ENCODE measurements around the gene MACROD1.

The MACROD1 gene

GRCh38 chr11:64008914-64009633, 156.8 kb downstream of the MACROD1 start:
- no peak for DNase-seq

DNA sequence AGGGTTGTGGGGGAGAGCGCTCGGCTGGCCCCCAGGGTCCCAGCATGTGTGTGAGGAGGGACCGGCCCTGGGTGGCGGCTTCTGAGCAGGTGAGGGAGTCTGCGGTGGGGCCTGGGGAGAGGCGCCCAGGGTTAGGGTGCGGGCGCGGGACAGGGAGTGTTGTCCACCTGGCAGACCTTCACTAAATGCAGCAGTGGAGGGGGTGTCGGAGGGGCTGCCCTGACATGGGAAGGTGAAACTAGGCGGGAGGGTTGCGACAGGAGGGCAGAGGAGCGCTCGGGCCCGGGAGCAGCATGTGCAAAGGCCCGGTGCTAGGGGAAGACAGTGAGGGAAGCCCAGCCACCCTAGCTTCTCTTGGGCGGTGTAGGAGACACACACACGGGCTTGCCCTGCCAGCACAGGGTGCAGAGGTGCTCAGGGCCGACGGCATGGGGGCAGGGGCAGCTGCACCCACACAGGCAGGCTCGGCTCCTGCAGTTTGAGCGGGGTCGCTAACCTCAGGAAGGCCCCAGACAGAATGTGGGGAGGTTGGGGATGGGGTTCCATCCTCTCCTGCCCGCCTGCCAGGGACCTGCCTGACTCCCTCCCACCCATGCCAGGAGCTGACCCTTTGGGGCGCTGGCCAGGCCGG, 157.5 kb downstream of the MACROD1 start:
- no peak for DNase-seq

DNA sequence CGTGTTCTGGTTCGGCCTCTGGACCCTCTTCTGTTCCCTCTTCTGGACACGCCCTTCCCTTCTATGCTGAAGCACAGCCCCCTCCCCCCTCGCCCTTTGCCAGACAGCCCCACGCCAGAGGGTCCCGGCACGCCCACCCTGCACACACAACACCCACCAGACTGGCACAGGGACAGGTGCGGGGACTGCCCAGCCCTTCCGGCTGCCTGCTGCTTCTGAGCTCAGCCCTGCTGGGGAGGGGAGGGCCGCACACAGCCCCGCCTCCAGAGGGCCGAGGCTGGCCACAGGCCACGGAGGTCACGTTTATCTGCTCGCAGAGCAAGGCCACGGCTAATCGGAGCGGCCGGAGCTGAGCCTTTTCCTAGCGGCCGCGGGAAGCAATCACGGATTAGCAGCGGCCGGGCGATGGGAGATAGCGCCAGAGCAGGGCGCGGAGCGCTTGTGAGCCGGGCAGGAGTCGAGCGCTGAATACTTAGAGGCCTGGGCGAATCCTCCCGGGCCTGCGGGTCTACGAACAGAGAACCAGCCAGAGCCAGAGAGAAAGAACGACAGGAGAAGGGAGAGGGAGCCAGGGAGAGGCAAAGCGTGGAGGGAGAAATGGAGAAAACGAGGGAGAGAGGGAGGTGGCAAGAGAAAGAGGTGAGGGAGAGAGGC, 158.2 kb downstream of the MACROD1 start:
- peak; percentile 34 for DNase-seq

DNA sequence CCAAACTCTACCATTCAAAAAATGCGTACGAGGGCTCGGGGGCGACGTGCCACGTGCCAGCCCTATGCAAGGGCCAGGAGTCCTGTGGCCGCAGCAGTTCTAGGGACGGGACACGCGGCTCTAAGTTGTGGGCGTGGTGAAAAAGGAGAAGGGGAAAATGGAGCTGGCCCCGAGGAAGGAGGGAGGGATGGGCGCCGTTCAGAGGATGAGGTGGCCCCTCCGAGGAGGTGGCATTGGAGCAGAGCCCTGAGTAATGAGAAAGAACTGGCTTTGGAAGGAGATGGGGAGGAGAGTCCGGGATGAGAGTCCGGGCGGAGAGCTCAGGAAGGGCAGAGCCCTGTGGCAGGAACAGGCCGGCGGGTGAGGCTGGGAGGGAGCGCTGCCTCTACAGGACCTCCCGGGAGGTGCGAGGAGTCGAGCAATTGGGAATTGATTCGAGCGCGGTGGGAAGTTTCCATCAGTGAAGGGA, 158.7 kb downstream of the MACROD1 start:
- DNase-seq: peak; percentile 21

DNA sequence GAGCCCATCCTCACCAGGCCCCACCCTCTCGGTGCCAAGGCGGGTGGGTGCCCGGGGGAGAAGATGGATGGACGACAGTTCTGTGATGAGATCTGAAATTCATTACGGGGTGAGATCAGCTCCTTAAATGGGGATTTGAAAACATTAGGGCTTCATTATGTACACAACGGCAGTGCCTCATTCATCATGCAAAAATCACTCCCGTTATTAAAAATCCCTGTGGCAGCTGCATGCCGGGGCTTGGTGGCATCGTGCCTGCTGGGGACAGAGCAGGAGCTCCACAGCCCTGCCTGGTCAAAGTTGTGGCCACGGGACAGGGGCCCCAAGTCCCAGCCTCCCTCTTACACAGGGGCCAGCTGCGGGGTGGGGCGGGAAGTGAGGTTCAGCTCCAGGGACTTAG, 159.5 kb downstream of the MACROD1 start:
- DNase-seq: no peak

DNA sequence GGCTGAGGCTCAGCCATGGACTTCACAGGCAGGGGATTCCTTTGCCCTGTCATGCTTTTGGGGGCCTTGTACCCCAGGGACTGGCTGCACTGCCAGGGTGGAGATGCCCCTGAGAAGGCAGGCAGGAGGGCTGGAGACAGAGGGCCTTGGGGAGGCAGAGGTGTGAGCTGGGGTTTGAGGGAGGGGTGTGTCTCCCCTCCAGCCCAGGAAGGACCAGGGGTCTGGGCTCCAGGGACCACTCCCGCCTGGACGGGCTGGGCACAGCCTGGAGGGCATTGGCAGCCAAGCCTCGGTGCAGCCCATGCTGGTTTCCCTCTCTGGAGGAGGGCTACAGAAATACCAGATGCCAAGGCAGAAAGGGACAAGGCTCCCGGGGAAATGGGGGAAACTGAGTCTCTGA, 160.2 kb downstream of the MACROD1 start:
- no peak for DNase-seq

DNA sequence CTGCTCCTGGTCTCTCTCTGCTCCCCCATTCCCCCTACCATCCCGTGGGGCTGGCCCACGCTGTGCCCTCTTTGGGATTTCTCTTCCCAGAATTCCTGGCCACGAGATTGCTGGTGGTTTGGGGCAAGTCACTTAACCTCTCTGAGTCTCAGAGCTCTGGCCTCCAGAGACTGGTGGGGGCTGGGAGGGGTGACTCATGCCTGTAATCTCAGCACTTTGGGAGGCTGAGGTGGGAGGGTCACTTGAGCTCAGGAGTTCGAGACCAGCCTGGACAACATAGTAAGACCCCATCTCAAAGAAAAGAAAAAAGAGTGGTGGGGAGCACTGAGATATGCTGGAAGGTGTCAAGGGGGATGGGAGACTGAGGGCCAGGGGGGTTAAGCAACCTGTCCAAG, 161.3 kb downstream of the MACROD1 start:
- DNase-seq: no peak

DNA sequence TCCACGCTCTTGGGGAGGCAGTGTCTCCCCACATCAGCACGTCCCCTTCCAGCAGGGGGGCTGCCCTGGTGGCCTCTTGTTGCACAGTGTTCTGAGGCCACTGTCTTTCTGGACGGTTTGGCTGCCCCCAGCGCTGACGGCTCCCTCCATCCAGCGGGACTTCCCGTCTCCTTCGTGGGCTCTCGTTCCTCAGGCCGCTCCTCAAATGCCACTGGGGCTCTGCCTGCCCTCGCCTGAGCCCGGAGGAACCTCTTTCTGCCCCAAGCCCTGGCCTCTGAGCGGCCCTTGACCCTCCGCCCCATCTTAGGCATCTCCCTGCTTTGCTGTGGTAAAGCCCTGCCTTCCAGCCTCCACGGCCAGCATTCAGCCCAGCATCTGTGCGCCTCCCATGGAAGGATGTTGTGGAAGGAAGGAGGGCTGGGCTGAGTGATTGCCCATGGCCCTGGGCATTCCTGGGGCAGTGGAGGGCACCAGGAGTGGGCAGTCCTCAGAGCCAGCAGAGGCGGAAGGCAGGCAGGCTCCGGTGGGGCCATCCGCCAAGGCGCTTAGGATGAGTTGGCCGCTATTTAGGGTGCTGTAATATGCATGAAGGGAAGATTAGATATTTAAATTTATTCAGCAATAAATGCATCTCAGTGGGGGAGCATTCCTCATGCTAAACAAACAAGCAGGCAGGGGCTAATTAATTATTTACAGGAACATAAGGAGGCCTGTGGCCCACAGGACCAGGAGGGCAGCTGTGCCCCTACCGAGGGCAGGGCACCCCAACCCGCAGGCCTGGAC, 161.9 kb downstream of the MACROD1 start:
- no peak for DNase-seq

DNA sequence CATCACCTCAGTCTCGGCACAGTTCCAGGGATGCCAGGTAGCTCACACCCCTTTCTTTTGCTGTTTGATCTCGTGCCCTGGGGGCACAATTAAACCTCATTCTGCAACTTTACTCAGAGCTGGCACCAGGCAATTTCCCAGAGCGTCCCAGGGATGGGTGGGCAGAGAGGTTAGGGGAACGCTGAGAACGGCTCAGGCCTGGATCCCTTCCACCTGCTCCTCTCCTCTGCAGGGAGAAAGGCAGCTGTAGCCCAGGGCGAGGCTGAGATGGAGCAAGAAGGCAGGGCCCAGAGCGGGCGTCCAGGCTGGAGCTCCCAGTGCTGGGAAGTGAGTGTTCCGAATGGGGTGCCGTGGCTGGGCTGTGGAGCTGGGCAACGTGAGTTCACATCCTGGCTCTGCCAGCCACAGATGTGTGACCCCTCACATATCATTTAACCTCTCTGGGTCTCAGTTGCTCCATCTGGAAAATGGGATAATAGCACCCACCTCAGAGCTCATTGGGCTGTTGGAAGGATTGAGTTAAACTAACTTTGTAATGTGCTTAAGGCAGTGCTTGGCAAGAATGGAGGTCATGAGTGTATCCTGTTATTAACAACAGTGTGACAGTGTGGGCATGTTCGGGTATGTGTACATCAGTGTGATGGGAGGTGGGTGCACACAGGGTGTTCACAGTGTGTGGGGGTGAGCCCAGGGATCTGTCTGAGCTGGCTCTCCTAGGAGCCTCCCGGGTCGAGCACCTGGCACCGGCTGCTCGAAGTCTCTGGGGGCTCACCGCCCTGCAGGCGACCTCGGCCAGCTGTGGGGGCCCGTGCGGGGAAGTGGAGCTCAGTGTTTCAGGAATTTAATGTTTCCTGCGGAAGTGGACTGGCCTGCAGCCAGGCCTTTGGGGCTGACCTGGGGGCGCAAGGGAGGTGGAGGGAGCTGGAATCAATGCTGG, 164.2 kb downstream of the MACROD1 start:
- no peak for DNase-seq

DNA sequence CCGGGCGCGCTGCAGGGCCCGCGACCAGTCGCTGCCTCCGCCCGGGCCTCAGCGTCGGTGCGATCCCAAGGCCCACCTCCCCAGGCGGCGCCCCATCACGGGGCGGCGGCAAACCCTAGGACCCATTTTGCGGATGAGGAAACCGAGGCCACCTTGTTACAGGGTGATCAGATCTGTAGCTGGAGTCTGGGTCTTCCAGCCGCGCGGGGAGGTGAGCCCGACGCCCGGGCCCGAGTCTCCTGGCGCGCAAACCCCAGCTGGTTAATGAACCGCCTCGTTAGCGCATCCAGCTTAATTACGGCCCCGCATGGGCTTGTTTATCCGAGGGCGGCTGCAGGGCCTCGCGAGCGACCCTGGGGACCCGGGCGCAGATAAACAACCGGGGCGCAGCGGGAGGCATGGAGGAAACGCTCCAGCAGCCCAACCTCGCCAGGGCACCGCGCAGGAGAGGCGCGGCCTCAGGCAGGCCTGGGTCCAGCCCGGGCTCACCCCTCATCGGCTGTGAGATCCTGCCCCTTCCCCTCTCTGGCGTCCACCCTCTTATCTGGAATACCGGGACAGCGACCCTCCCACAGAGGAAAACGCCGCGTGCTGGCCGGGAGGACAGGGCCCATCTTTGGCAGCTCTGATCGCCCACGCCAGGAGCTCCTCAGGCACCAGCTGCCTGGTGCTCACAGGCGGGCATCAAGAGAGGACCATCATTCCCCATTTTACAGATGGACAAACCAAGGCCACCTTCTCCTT, 165.0 kb downstream of the MACROD1 start:
- DNase-seq: no peak

DNA sequence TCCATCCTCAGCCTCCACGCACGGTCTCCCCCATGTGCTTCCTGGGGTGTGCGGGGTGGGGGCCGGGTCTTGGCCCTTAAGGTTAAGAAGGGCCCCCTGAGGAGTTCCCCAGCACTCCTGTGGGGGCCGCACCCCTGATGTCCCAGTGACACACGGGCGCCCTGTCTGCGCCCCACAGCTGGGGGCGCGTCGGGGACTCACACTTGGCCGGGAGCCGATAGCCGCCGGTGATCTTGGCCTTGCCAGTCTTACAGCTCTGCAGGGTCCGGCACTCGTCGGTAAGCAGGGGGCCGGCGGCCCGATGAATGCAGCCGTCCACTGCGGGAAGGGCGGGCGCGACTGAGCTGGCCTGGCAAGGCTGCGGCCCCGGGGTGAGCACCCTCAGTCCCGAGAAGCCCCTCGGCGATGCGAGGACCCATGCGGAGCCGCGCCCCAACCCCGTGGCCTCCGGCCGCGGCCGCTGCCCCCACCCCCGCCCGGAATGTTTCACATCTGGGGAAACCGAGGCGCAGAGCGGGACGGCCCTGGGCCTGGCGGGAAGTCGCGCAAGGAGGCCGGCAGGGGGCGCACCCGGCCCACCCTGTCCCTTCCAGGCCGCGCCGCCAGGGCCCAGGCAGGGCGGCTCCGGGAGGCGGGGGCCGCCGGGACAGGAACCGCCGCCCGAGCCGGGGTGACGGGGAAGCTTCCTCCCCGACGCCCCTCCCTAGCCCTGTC, 165.7 kb downstream of the MACROD1 start:
- no peak for DNase-seq

- peak; percentile 11 for DNase-seq
Observed at GRCh38 chr11:63999349-64000025, 166.4 kb downstream of the MACROD1 start.

DNA sequence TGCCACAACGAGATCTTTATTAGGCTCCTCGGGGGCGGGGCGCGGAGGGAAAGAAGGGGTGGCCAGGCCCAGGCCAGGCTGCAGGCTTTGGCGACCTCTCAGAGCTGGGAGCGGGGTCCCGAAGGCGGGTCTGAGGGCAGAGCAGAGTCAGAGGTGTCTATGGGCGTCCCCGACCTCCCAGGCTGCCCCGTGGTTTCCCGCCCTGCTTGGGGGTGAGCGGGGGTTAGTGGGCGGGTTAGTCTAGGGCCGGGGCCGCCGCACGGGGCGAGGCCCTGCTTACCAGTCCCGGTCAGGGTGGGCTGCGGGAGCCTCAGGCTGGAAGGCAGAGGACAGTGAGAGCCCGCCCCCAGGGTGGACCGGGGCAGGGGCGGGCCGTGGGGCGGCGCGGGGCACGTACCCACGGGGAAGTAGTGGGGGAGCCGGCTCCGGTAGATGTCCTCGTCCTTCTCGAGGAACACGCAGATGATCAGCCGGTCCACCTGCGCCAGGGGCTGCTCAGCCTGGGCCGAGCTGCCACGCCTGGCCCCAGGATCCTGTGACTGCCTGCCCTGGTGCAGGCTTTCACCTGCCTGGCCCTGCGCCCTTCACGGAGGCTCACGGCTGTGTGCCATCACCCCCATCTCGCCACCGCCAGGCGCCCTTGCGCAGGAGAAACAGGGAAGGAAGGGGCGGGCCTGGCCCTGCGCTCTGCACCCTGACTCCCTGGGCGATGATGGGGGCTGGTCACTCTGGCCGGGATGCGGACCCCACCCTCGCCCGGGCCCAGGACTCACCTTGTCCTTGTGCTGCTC, 167.2 kb downstream of the MACROD1 start:
- no peak for DNase-seq

GRCh38 chr11:63997801-63998337, 168.0 kb downstream of the MACROD1 start:
- no peak for DNase-seq

DNA sequence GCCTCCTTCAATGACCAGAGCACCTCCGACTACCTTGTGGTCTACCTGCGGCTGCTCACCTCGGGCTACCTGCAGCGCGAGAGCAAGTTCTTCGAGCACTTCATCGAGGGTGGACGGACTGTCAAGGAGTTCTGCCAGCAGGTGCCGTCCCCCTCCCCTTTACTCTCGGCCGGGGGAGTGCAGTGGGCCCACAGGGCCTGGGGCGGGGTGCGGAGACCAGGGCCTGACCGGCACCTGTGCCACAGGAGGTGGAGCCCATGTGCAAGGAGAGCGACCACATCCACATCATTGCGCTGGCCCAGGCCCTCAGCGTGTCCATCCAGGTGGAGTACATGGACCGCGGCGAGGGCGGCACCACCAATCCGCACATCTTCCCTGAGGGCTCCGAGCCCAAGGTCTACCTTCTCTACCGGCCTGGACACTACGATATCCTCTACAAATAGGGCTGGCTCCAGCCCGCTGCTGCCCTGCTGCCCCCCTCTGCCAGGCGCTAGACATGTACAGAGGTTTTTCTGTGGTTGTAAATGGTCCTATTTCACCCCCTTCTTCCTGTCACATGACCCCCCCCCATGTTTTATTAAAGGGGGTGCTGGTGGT, 168.7 kb downstream of the MACROD1 start:
- no peak for DNase-seq

GRCh38 chr11:63996512-63996911, 169.4 kb downstream of the MACROD1 start:
- no peak for DNase-seq

DNA sequence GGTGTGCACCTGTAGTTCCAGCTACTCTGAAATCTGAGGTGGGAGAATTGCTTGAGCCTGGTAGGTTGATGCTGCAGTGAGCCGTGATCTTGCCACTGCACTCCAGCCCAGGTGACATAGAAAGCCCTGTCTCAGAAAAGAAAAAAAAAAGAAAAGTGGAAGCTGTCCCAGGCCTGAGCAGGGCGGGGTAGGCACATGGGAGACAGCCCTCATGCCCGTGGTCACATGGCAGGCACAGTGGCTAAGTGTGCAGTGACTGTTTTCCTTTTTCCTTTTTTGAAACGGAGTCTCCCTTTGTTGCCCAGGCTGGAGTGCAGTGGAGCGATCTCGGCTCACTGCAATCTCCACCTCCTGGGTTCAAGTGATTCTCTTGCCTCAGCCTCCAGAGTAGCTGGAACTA, 171.9 kb downstream of the MACROD1 start:
- no peak for DNase-seq

DNA sequence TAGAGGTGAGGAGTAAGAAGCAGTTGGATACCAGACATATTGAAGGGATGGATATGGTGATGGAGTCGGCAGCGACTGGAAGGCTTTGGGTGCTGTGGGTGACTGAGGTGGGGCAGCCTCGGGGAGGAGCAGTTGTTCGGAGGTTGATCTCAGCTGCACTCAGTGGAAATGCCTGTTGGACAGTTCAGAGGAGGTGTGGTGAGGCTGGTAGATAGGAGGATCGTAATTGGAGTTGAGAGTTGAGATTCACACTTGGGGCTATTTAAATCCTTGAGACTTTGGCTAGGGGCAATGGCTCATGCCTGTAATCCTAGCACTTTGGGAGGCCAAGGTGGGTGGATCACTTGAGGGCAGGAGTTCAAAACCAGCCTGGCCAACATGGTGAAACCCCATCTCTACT, 172.8 kb downstream of the MACROD1 start:
- DNase-seq: no peak

- no peak for DNase-seq
Observed at GRCh38 chr11:63991558-63991957, 174.4 kb downstream of the MACROD1 start.
